Measurements from ENCODE around the gene AP2A1. TPM values are rescaled to one million over a fixed set of nuclear protein-coding genes. Genes with fewer than 3 reads are reported as not detected.
A peak's percentile ranks its signal among the peaks of the same experiment; 100 is the strongest.

Gene AP2A1
- total RNA-seq, 1 experiment from 2014 or later, result 152 TPM

DNA sequence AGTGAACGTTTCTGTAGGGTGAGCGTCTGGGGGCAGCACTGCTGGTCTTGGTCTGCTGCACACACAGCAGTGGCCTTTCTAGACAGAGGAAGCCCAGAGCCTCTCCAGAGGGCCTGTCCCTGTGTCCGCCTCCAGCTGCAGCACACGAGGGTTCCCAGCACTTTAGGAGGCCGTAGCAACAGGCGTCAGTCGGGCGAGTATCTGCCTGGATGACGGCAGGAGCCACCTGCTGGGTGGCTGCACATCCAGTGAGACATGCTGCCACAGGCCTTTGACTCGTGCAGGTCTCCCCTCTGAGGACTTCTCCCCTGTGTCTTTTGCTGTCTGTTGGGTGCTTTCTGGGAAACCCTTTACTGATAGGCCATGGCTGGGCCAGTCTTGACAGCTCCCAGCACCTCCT lies 22.1 kb downstream of the AP2A1 start:
- in situ Hi-C loops (cut with HindIII; ENCODE audit: low sequenced_read_pairs), result no loop called here
- DNase-seq (ENCODE audit: low spot score), result no peak

DNA sequence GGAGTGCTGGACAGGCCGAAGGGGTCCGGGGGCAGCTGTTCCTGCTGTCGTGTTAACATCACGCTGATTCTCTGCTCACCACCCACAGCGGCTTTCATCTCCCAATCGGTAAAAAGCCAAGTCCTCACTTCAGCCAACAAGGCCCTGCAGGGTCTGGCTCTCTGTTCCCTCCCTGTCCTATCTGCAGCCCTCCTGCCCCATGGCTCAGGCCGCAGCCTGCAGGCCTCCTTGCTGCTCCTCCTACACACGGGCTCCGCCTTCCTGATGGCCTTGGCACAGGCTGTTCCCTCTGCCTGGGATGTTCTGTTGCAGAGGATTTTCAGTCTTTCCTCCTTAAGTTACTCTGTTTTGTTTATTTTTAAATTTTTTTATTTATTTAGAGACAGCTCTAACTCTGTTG lies 24.1 kb downstream of the AP2A1 start:
- peak; percentile 74 for DNase-seq (ENCODE audit: low spot score)
- in situ Hi-C loops (cut with HindIII; ENCODE audit: low sequenced_read_pairs), result no loop called here

DNA sequence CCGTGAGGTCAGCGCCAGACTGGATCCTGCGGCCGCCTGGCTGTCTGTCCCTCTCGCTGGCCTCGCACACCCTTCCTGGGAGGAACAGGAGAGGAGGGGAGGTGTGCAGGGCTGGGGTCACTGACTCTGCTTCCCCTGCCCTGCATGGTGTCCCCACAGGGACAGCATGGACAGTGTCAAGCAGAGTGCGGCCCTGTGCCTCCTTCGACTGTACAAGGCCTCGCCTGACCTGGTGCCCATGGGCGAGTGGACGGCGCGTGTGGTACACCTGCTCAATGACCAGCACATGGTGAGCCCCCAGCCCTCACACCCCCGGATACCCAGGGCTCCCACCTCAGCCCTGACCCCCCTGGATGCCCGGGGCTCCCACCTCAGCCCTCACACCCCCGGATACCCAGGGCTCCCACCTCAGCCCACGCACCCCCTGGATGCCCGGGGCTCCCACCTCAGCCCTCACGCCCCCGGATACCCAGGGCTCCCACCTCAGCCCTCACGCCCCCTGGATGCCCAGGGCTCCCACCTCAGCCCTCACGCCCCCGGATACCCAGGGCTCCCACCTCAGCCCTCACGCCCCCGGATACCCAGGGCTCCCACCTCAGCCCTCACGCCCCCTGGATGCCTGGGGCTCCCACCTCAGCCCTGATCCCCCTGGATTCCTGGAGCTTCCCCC lies 25.1 kb downstream of the AP2A1 start:
- in situ Hi-C loops (cut with HindIII; ENCODE audit: low sequenced_read_pairs), result no loop called here
- DNase-seq (ENCODE audit: low spot score), result no peak

DNA sequence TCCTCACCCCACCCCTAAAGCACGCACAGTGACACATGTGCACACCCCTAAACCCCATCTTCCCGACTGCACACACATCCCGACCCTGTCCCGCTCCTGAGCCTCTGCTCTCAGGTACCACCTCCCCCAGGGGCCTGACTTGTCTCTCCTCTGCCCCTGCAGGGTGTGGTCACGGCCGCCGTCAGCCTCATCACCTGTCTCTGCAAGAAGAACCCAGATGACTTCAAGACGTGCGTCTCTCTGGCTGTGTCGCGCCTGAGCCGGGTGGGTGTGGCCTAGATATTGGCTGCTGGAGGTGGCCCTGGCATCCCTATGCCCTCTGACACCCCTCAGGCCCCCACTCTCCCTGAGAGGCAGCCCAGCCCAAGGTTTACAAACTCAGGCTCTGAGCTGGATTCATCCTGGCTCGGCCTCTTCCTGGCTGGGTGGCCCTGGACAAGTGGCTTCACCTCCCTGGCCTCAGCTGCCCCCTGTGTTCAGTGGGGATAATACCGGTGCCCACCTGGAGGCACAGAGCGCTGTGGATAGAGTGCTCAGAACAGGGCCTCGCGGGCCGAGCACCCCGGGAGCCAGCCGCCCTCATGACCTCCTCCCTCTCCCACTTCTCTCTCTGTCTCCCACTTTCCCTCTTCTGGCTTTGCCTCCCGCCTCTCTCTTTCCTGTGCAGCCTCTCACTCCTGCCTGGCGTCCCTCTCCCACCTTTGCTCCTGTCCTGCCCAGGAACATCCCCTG lies 26.2 kb downstream of the AP2A1 start:
- DNase-seq (ENCODE audit: low spot score), result no peak
- in situ Hi-C loops (cut with HindIII; ENCODE audit: low sequenced_read_pairs), result no loop called here

DNA sequence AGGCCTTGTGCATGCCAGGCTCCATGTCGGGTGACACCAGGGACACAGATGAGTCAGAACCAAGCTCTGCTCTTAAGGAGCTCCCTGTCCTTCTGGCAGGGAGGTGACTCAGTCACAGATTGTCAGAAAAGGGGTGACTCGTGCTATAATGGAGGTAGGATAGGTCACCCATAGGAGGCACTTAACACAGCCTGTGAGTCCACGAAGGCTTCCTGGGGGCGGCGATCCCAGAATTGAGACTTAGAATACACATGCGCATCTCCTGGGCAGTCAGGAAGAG lies 26.7 kb downstream of the AP2A1 start:
- DNase-seq (ENCODE audit: low spot score), result no peak
- in situ Hi-C loops (cut with HindIII; ENCODE audit: low sequenced_read_pairs), result no loop called here

DNA sequence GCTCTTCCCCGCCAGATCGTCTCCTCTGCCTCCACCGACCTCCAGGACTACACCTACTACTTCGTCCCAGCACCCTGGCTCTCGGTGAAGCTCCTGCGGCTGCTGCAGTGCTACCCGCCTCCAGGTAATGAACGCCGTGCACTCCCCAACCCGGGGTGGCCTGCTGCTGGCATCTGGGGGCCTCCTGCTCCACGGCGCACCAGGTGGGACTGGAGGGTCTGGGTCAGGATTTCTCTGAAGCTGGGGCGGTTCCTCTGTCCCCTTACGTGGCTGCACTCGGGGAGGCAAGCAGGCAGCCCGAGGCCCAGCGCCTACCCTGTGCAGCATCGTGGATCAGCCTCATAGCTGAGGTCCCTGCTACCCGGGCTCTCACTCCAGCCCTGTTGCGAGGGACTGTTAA lies 28.8 kb downstream of the AP2A1 start:
- no peak for DNase-seq (ENCODE audit: low spot score)
- in situ Hi-C loops (cut with HindIII; ENCODE audit: low sequenced_read_pairs), result no loop called here

DNA sequence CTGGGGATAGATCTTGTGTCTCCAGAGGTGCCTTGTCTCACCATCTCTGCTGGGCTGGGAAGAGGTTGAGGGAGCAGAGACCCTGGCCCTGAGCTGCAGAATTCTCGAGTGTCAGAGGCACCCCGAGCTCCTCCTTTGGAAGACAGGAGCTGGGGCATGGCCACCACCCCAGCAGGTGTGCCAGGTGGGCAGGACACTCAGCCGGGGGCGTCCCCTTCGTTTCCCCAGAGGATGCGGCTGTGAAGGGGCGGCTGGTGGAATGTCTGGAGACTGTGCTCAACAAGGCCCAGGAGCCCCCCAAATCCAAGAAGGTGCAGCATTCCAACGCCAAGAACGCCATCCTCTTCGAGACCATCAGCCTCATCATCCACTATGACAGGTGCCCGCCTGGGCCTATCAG lies 31.8 kb downstream of the AP2A1 start:
- DNase-seq (ENCODE audit: low spot score), result no peak
- in situ Hi-C loops (cut with HindIII; ENCODE audit: low sequenced_read_pairs), result no loop called here

DNA sequence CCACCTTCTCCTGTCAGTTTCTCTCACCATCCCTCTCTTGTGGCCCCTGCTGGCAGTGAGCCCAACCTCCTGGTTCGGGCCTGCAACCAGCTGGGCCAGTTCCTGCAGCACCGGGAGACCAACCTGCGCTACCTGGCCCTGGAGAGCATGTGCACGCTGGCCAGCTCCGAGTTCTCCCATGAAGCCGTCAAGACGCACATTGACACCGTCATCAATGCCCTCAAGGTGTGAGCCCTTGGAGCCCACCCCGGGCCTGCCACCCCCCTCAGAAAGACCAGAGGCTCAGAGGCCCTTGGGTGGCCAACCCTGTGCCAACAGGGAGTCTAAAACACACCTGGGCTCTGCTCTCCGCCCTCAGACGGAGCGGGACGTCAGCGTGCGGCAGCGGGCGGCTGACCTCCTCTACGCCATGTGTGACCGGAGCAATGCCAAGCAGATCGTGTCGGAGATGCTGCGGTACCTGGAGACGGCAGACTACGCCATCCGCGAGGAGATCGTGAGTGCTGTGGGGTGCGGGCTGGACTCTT lies 32.5 kb downstream of the AP2A1 start:
- in situ Hi-C loops (cut with HindIII; ENCODE audit: low sequenced_read_pairs), result no loop called here
- no peak for DNase-seq (ENCODE audit: low spot score)

DNA sequence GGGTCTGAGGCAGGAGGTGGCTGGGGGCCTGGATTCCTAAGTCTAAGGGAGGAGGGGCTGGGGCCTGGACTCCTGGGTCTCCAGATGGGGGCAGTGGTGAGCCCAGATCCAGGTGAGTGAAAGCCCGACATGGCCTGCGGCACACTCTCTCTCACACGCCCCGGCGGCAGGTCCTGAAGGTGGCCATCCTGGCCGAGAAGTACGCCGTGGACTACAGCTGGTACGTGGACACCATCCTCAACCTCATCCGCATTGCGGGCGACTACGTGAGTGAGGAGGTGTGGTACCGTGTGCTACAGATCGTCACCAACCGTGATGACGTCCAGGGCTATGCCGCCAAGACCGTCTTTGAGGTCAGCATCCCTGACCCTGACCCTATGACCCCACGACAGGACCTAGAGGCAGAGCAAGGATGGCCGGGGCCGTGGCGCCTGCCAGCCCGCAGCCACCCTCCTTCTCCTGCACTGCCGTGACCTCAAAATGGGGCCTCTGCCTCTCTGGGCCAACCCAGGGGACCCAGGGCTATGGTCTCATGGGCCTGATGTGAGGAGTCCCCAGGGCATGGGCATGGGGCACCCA lies 33.1 kb downstream of the AP2A1 start:
- DNase-seq (ENCODE audit: low spot score), result peak; percentile 10
- in situ Hi-C loops (cut with HindIII; ENCODE audit: low sequenced_read_pairs), result no loop called here

DNA sequence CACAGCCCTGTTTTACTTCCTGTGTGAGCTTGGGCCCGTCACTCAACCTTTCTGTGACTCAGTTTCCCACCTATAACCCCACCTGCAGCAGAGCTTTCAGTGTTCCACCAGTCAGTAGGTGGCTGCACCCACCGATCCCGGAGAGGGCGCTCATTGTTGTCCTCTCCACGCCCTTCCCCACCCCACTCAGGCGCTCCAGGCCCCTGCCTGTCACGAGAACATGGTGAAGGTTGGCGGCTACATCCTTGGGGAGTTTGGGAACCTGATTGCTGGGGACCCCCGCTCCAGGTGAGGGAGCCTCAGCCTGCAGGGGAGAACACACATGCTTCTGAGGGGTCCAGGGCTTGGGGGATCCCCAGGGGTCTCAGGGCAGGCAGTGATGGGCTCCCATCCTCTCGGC lies 34.0 kb downstream of the AP2A1 start:
- no peak for DNase-seq (ENCODE audit: low spot score)
- in situ Hi-C loops (cut with HindIII; ENCODE audit: low sequenced_read_pairs), result no loop called here

DNA sequence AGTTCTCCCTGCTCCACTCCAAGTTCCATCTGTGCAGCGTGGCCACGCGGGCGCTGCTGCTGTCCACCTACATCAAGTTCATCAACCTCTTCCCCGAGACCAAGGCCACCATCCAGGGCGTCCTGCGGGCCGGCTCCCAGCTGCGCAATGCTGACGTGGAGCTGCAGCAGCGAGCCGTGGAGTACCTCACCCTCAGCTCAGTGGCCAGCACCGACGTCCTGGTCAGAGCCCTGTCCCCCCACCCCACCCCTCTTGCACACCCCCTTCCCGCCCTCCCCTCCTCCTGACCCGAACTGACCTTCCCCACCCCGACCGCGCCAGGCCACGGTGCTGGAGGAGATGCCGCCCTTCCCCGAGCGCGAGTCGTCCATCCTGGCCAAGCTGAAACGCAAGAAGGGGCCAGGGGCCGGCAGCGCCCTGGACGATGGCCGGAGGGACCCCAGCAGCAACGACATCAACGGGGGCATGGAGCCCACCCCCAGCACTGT lies 34.6 kb downstream of the AP2A1 start:
- DNase-seq (ENCODE audit: low spot score), result peak; percentile 34
- in situ Hi-C loops (cut with HindIII; ENCODE audit: low sequenced_read_pairs), result no loop called here

DNA sequence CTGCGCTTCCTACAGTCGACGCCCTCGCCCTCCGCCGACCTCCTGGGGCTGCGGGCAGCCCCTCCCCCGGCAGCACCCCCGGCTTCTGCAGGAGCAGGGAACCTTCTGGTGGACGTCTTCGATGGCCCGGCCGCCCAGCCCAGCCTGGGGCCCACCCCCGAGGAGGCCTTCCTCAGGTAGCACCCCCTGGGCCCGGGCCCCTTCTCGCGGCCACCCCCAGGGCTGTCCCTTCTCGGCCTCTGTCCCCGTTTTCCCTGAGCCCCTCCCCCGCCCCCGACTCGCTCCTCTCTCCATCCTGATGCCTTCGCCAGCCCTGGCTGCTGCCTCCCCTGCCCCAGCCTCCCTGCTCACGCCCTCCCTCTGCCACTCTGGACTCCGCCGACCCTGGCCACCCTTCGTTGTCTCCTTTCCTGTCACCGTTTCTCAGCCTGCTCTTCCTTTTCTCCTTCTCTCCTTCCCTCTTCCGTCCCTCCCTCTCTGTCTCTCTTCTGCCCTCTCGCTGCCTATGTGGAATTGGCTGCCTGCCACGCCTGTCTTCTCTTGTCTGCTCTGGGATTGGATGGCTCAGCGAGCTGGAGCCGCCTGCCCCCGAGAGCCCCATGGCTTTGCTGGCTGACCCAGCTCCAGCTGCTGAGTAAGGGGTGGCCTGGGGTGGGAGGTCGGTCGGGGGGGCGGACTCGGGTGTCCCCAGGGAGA lies 35.3 kb downstream of the AP2A1 start:
- peak; percentile 98 for DNase-seq (ENCODE audit: low spot score)
- in situ Hi-C loops (cut with HindIII; ENCODE audit: low sequenced_read_pairs), result no loop called here

DNA sequence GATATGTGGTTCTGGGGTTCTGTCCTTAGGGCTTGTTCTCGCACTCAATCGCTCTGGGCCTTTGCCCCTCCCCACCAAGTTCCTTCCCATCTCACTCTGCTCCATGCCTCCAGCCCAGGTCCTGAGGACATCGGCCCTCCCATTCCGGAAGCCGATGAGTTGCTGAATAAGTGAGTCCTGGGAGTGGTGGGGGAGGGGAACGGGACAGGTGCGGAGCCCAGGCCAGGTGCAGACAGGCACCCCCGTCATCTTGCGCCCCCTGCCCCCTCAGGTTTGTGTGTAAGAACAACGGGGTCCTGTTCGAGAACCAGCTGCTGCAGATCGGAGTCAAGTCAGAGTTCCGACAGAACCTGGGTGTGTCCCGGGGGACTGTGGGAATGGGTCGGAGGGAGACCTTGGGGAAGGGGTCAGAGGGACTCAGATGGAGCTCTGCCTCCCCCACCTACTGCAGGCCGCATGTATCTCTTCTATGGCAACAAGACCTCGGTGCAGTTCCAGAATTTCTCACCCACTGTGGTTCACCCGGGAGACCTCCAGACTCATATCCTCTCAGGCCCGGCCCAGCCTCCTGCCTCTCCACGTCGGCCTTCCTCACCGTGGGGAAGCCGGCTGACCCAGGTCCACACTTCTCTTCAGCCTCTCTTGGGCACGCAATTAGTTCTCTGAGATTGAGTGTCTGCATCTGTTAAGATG lies 36.2 kb downstream of the AP2A1 start:
- no peak for DNase-seq (ENCODE audit: low spot score)
- in situ Hi-C loops (cut with HindIII; ENCODE audit: low sequenced_read_pairs), result no loop called here

DNA sequence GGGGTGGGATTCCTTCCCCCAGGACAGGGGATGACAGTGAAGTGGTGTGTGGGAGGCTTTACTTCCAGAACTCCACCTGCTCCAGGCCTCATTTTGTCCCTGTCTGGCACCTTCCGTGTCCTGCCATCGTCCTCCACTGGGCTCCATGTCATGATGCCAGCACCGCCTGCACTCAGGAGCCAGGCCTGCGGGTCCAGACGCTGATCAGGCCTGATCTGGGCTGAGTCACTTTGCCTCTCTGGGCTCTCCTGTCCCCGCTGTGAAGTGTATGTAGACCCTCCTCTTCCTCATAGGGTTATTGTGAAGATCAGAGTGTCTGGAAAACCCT lies 36.7 kb downstream of the AP2A1 start:
- in situ Hi-C loops (cut with HindIII; ENCODE audit: low sequenced_read_pairs), result no loop called here
- DNase-seq (ENCODE audit: low spot score), result no peak

DNA sequence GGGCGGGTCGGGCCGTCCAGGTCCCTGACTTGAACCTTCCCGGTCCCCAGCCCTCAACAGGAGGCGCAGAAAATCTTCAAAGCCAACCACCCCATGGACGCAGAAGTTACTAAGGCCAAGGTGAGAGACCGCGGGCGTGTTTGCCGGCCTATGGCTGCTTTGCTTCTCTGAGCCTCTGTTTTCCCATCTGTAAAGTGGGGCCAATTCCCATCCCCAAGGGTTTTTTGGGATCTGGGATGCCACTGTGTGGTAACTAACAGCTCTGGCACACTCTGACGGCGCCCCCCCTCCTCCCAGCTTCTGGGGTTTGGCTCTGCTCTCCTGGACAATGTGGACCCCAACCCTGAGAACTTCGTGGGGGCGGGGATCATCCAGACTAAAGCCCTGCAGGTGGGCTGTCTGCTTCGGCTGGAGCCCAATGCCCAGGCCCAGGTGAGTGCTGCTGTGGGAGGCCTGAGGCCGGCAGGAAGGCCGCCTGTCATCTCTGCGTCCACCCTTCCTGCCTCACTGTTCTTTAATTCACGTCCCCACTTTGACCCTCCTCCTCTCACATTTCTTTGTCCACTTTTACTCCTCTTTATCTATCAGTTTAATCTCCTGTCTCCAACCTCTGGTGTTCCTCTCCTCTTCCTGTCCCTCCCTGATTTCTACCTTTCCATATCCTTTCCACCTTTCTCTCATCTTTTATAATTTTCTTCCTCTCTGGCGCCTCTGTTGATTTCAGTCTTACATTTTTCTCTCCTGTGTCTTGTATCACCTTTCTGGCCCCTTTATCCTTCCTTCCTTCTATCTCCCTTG lies 39.2 kb downstream of the AP2A1 start:
- no peak for DNase-seq (ENCODE audit: low spot score)
- in situ Hi-C loops (cut with HindIII; ENCODE audit: low sequenced_read_pairs), result no loop called here

DNA sequence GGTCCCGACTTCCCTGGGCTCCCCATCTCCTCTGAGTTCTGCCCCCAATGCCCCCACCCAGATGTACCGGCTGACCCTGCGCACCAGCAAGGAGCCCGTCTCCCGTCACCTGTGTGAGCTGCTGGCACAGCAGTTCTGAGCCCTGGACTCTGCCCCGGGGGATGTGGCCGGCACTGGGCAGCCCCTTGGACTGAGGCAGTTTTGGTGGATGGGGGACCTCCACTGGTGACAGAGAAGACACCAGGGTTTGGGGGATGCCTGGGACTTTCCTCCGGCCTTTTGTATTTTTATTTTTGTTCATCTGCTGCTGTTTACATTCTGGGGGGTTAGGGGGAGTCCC lies 39.8 kb downstream of the AP2A1 start:
- no peak for DNase-seq (ENCODE audit: low spot score)
- in situ Hi-C loops (cut with HindIII; ENCODE audit: low sequenced_read_pairs), result no loop called here

DNA sequence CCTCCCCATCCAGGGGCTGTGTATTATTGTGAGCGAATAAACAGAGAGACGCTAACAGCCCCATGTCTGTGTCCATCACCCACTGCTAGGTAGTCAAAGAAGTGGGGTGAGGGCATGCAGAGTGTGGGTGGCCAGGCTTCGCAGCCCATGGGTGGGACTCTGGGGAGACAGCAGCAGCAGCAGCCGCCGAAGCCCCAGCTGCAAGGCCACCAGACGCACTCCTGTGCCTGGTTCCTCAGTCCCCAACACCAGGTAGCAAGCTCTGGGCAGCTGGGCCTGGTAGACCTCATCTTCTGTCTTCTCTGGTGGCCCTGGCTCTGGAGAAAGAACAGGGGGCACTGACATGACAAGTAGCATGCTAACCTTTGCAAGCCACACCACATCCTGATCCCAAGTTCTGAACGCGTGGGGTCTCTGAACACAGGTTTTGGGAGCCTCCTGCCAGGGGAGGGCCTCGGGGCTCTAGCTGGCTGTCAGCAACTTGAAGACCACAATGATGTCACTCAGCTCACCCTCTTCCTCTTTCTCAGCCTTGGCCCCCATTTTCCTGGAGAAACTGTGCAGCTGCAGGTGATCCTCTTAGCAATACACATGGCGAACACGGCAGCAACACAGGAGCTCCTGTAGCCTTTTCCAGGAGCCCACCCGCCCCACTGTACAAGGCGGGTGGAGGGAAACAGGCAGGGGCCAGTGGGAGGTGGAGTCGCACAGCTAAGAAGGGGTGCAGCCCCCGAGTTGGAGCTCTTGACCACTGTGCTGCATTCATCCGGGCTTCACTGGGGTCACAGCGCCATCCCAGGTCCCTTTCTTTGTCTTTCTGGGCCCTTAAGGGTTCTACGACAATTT lies 40.5 kb downstream of the AP2A1 start:
- in situ Hi-C loops (cut with HindIII; ENCODE audit: low sequenced_read_pairs), result no loop called here
- DNase-seq (ENCODE audit: low spot score), result no peak

All from G401 (cell line).